GM23338 (cell line): ENCODE measurements around the gene IGSF9B. TPM values are rescaled to one million over a fixed set of nuclear protein-coding genes. Genes with fewer than 3 reads are reported as not detected.

Source experiments
- ATAC-seq: fragments of 200-7000 bp; cut with Tn5 transposase; 3 replicates; pipeline ENCODE4 v1.9.1; 2020
- DNase-seq: peaks from one replicate; pipeline ENCODE4 v3.0.0-alpha.2; 2015; ENCODE audit warnings: low spot score
- H2AFZ ChIP-seq: fragments of 200-600 bp; sonication (generic); 2 replicates; pipeline ENCODE4 v1.8.0; 2016; ENCODE audit warnings: antibody characterized with exemption, mild to moderate bottlenecking, moderate library complexity
- H3F3A ChIP-seq: fragments of 200-600 bp; sonication (generic); replicated peaks from 2 replicates; pipeline ENCODE4 v1.8.0; 2017; ENCODE audit warnings: antibody characterized with exemption, mixed run types, low read depth
- H3K27ac ChIP-seq: fragments of 200-600 bp; sonication (generic); 2 replicates; pipeline ENCODE4 v1.6.1; 2016; ENCODE audit warnings: low read depth
- H3K27me3 ChIP-seq: fragments of 200-600 bp; sonication (generic); 2 replicates; pipeline ENCODE4 v1.8.0; 2016; ENCODE audit warnings: mild to moderate bottlenecking, mixed run types, moderate library complexity; ENCODE audit not compliant: insufficient read depth
- H3K36me3 ChIP-seq: fragments of 200-600 bp; sonication (generic); 2 replicates; pipeline ENCODE4 v1.8.0; 2016; ENCODE audit warnings: mild to moderate bottlenecking; ENCODE audit not compliant: insufficient read depth
- H3K4me1 ChIP-seq: fragments of 200-600 bp; sonication (generic); 2 replicates; pipeline ENCODE4 v1.8.0; 2016; ENCODE audit warnings: mild to moderate bottlenecking, moderate library complexity; ENCODE audit not compliant: insufficient read depth
- H3K4me2 ChIP-seq: fragments of 200-600 bp; sonication (generic); 2 replicates; pipeline ENCODE4 v1.7.1; 2017; ENCODE audit warnings: mixed run types
- H3K4me3 ChIP-seq: fragments of 200-600 bp; sonication (generic); 2 replicates; pipeline ENCODE4 v1.6.1; 2016; ENCODE audit warnings: mixed run types
- H3K79me2 ChIP-seq: fragments of 200-600 bp; sonication (generic); replicated peaks from 2 replicates; pipeline ENCODE4 v1.8.0; 2017; ENCODE audit warnings: mild to moderate bottlenecking; ENCODE audit not compliant: insufficient read depth
- H3K9me2 ChIP-seq: fragments of 200-600 bp; sonication (generic); 2 replicates; pipeline ENCODE4 v1.8.0; 2017; ENCODE audit not compliant: insufficient read depth
- H4K20me1 ChIP-seq: fragments of 200-600 bp; sonication (generic); replicated peaks from 2 replicates; pipeline ENCODE4 v1.8.0; 2017; ENCODE audit warnings: mild to moderate bottlenecking; ENCODE audit not compliant: insufficient read depth
- H3K27ac Mint-ChIP-seq: 2 replicates; pipeline ENCODE4 v1.8.0; 2020; ENCODE audit warnings: inconsistent platforms, mild to moderate bottlenecking, moderate library complexity, mixed read lengths
- H3K27me3 Mint-ChIP-seq: 3 replicates; pipeline ENCODE4 v1.8.0; 2022; ENCODE audit warnings: low read depth, mild to moderate bottlenecking, moderate library complexity, mixed read lengths, inconsistent platforms; ENCODE audit not compliant: insufficient read depth, poor library complexity
- H3K36me3 Mint-ChIP-seq: 3 replicates; pipeline ENCODE4 v1.8.0; 2021; ENCODE audit warnings: low read depth, mild to moderate bottlenecking, inconsistent platforms, moderate library complexity, mixed read lengths
- H3K4me1 Mint-ChIP-seq: 3 replicates; pipeline ENCODE4 v1.8.0; 2020; ENCODE audit warnings: mild to moderate bottlenecking, inconsistent platforms, mixed read lengths
- H3K4me3 Mint-ChIP-seq: 3 replicates; pipeline ENCODE4 v1.8.0; 2021; ENCODE audit warnings: moderate library complexity, mild to moderate bottlenecking, inconsistent platforms, mixed read lengths
- H3K9me3 Mint-ChIP-seq: 3 replicates; pipeline ENCODE4 v1.8.0; 2020; ENCODE audit warnings: moderate library complexity, mild to moderate bottlenecking, inconsistent platforms, mixed read lengths
- CREB1 ChIP-seq: fragments of 250-450 bp; sonication (Bioruptor Pico); IDR thresholded peaks from 2 replicates; pipeline ENCODE4 v1.5.0; 2020; ENCODE audit warnings: low read depth, mild to moderate bottlenecking, moderate library complexity
- CTCF ChIP-seq, 2 experiments: fragments of 200-600 bp in 1 of 2; sonication (generic) in 1 of 2; conservative IDR thresholded peaks; 2 replicates each; pipeline versions ENCODE4 v1.5.1 to v1.6.1; 2016 to 2017; ENCODE audit warnings: antibody characterized with exemption in 2 of 2, low read depth in 2 of 2, mild to moderate bottlenecking in 2 of 2, moderate library complexity in 1 of 2
- ETS1 ChIP-seq: IDR thresholded peaks from 2 replicates; pipeline ENCODE4 v1.6.1; 2016; ENCODE audit warnings: antibody characterized with exemption
- EZH2 ChIP-seq: fragments of 200-600 bp; sonication (generic); IDR thresholded peaks from one replicate; pipeline ENCODE4 v1.8.0; 2017; ENCODE audit warnings: antibody characterized with exemption, mild to moderate bottlenecking, low read depth; ENCODE audit not compliant: unreplicated experiment
- REST ChIP-seq: IDR thresholded peaks from one replicate; pipeline ENCODE4 v1.6.1; 2018; ENCODE audit warnings: antibody characterized with exemption; ENCODE audit not compliant: unreplicated experiment
- ZNF114 ChIP-seq: fragments of 250-450 bp; sonication (Bioruptor Pico); IDR thresholded peaks from 2 replicates; pipeline ENCODE4 v1.5.0; 2020; ENCODE audit warnings: mild to moderate bottlenecking, moderate library complexity
- ZNF331 ChIP-seq: fragments of 250-450 bp; sonication (Bioruptor Pico); IDR thresholded peaks from 2 replicates; pipeline ENCODE4 v1.5.0; 2020; ENCODE audit warnings: low read depth, mild to moderate bottlenecking, moderate library complexity
- polyA plus RNA-seq: library from polyadenylated mRNA; unstranded; fragments of >200 nt; fragmentation: Nextera tagmentation; extraction: Ambion mirVana; gene quantifications from 2 replicates; pipeline ENCODE4 v1.2.1, GENCODE V29; 2016
- total RNA-seq: library from RNA; depleted of rRNA; stranded (reverse); fragments of >200 nt; shearing (Covaris generic); gene quantifications from 2 replicates; pipeline ENCODE4 v1.2.3, GENCODE V29; 2014

IGSF9B gene
- total and polyA plus RNA-seq, 2 experiments from 2014 or later: 8.7 to 51.2 TPM

- TF ChIP-seq REST: no peak
- no peak for TF ChIP-seq ZNF331
- no peak for TF ChIP-seq CTCF (conservative IDR thresholded peaks at IDR 0.05; ENCODE audit: low read depth in 2 of 2)
- no peak for TF ChIP-seq ZNF114 (CRISPR knock-in tag)
- no peak for TF ChIP-seq EZH2
- no peak for TF ChIP-seq ETS1
- no peak for TF ChIP-seq CREB1 (CRISPR knock-in tag)
Observed at GRCh38 chr11:133901999-133902398, 54.8 kb downstream of the IGSF9B start (continued).

GRCh38 chr11:133901316-133901715 lies 55.5 kb downstream of the IGSF9B start:
- Mint-ChIP-seq H3K27me3 (peaks cover 3% of the 10 kb centered on the region), H3K9me3 (no peaks in the 10 kb centered on the region), H3K4me3 (no peak overlapping the region), H3K4me1 (peaks cover 22% of the 10 kb centered on the region), H3K27ac (no peak overlapping the region), H3K36me3 (peaks cover 38% of the 10 kb centered on the region)
- ATAC-seq (no peak), DNase-seq (no peak)
- Histone ChIP-seq H3K27ac (no peak overlapping the region), H3K27me3 (no peaks in the 10 kb centered on the region), H3K36me3 (no peaks in the 10 kb centered on the region; the same call in 1 of the 2 replicates), H4K20me1 (peaks cover 8% of the 10 kb centered on the region), H3K9me2 (no peaks in the 10 kb centered on the region), H3K4me1 (peaks cover 7% of the 10 kb centered on the region), H3F3A (peaks cover 4% of the 10 kb centered on the region; the same call in 1 of the 2 replicates), H3K4me3 (no peak overlapping the region), H3K4me2 (no peak overlapping the region), H2AFZ (no peak overlapping the region), H3K79me2 (no peaks in the 10 kb centered on the region)
- TF ChIP-seq ZNF114 (CRISPR knock-in tag): no peak
